ENCODE results near the gene HCN4.

DNA sequence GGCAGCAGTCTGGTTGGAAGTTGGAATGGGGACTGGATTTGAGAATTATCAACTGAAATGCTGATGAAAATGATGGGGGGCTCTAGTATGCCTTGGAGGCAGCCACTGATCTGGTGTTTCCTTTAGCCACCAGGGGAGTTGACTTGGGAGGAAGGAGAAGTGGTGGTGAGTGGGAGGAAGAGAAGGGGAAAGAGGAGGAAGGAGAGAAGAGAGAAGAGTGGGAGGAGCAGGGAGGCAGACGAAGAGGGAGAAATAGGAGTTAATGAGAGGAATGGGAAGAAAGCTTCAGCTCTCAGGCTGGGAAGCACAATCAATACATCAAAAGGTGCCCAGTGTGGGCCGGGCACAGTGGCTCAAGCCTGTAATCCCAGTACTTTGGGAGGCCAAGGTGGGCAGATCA, 23.3 kb upstream of the HCN4 start:
- TF ChIP-seq, protein P1, sequence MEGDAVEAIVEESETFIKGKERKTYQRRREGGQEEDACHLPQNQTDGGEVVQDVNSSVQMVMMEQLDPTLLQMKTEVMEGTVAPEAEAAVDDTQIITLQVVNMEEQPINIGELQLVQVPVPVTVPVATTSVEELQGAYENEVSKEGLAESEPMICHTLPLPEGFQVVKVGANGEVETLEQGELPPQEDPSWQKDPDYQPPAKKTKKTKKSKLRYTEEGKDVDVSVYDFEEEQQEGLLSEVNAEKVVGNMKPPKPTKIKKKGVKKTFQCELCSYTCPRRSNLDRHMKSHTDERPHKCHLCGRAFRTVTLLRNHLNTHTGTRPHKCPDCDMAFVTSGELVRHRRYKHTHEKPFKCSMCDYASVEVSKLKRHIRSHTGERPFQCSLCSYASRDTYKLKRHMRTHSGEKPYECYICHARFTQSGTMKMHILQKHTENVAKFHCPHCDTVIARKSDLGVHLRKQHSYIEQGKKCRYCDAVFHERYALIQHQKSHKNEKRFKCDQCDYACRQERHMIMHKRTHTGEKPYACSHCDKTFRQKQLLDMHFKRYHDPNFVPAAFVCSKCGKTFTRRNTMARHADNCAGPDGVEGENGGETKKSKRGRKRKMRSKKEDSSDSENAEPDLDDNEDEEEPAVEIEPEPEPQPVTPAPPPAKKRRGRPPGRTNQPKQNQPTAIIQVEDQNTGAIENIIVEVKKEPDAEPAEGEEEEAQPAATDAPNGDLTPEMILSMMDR (IDR thresholded peaks at IDR 0.05; ENCODE audit: low read depth, low read length): no peak
- TF ChIP-seq POLR2A (IDR thresholded peaks at IDR 0.05; ENCODE audit: extremely low read depth, insufficient read length) (no peak), MYC (IDR thresholded peaks at IDR 0.05; ENCODE audit: low read depth, low read length) (no peak)
